ENCODE data around the gene KDM2B.
"Not testable (repeated sequence)": the region's sequence is repeated elsewhere in the genome, so short reads cannot be mapped to it uniquely, and the experiment has no call there.

Gene KDM2B

DNA sequence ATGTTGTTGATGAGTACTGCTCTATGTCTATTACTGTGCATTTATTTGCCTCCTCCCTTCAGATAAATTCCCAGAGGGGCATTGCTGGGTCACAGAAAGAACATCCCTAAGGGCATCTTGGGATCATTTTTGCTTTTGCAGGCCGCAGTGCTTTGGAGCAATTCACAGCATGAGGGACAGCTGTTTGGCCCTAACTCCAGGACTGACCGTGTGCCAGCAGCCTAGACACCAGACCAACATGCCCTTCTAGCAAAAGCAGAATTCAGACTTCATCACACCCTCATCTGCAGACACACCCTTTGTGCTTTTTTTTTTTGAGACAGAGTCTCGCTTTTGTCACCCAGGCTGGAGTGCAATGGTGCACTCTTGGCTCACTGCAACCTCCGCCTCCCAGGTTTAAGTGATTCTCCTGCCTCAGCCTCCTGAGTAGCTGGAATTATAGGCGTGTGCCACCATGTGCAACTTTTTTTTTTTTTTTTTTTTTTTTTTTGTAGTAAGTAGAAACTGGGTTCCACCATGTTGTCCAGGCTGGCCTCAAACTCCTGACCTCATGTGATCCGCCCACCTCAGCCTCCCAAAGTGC, 149.9 kb downstream of the KDM2B start:
- no peak for DNase-seq (ENCODE audit: low spot score)

DNA sequence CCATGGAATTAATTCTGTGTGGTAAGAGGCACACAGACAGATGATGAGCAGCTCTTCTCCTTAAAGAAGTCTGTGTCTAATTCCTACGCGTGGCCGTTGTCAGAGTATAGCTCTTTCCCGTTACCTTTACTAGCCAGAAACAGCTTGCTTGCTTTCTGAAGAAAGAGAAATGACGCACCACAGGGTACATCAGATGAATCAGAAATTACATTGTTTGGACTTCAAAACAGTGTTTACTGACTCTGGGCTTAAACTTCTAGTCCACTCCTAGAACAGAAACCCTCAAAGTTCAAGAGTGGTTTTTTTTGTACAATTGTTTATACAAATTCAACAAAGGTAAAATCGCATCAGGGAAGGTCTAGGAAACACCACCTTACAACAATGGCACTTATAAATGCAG, 151.9 kb downstream of the KDM2B start:
- no peak for DNase-seq (ENCODE audit: low spot score)

DNA sequence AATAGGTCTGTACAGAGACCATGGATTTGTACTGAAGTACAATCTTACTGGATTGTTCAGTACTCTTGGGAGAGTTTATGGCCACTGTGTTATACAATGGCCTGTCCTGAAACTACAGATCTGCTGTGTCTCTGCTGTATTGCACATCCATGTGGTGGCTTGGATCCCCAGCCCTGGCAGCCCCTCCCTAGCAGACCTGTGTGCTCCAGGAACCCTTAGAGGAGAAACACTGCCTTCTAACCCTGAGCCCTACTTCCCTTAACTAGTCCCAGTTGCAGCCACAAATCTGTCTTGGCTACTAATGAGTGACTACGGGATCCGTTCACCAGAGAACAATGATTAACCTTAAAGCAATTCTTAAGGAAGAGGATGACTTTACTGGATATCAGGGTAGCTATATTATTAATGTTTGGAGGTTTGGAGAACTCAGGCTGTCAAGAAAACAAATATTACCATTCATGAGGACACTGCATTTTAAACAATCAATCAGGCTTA, 153.2 kb downstream of the KDM2B start:
- DNase-seq (ENCODE audit: low spot score): no peak

DNA sequence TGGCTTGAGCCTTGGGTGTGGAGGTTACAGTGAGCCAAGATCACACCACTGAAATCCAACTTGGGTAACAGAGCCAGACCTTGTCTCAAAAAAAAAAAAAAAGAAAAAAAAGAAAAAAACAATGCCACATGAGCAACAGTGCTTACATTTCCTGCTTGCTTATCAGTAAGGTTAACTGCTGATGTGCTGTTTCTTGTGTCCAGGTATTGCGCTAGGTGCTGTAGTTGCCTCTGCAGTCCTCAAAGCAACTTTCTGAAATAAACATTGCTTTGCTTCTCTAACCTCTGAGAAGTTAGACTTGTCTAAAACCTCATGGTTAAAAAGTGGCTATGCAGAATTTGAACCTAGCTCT, 156.2 kb downstream of the KDM2B start:
- no peak for DNase-seq (ENCODE audit: low spot score)

DNA sequence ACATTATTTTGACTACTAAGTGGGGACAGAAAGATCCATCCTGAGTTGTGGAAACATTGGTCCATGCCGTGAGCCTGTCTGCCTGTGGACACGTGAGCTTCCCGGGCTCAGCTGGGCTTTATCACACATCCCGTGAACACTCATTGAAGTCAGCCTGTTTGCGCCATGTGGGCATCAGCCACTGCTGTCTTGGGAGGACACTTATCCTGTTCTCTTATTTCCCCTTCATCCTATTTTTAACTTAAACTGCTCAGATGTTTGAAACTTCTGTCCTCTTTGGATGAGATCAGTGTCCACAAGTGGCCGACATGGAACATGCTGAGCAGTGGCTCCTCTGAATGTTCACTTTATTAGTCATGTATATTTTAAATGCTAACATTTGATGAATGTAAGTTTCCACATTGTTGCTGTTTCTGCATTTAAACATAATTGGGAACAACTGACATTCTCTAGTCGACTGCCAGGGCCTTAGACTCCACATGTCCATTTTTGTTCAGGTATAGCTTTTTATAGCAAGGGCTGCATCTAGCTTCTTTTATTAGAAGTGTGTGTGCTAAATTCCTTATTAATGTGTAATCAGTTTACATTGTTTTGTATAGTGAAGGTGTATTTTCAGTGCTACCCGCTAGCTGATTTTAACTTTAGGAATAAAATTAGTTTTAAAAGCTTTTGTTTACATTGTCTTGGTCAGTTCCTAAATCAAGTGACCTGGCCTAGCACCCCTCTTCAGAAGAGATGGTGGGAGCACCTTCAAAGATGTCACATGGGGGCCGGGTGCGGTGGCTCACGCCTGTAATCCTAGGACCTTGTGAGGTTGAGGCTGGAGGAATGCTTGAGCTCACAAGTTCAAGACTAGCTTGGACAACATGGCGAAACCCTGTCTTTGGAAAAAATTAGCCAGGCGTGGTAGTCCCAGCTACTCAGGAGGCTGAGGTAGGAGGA, 156.9 kb downstream of the KDM2B start:
- DNase-seq (ENCODE audit: low spot score): no peak

DNA sequence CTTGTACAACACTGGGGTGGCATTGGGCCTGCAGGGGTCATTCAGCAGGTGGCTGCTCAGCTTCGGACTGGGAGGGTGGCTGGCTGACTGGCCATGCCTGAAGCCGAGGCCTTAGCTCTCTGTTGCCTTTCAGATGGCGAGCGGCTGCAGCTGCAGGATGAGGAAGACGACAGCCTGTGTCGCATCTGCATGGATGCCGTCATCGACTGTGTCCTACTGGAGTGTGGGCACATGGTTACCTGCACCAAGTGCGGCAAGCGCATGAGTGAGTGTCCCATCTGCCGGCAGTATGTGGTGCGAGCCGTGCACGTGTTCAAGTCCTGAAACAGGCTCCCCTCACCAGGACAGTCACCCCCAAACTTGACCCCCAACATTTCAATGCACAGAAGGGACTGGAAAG, 157.6 kb downstream of the KDM2B start:
- no peak for DNase-seq (ENCODE audit: low spot score)

DNA sequence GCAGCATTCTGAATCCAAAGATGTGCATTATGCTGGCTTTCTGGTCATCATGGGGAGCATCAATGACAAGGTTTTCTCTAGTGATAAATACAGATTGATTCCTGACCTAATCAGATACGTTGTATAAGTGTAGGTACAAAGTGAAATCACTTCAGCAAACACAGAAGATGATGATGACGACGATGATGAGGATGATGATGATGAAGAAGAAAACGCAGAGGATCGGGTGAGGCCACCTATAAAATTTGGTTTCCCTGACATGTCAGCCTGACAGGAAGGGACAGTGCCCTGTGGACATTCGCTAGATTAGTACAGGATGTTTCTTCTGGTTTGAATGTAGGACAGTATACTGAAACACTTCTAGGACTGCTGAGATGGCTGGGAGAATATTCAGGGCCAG, 160.7 kb downstream of the KDM2B start:
- DNase-seq (ENCODE audit: low spot score): no peak

DNA sequence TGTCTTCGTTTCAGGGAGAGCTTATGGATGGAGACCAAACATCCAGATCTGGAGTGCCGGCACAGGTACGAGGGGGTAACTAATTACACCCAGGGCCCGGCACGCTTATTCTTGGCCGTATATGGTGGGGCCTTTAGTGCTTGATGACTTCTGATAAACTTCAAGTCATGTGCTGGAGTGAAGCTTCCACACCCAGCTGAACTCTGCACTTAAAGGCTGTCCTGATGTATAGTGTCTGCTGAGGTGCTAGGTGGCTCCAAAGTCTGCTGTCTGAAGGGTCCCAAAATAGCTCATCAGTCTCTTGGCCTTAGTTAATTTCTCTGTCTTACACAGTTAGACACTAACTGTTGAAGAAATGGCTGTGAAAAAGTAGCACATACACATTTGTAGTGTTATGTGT, 163.0 kb downstream of the KDM2B start:
- DNase-seq (ENCODE audit: low spot score): no peak

DNA sequence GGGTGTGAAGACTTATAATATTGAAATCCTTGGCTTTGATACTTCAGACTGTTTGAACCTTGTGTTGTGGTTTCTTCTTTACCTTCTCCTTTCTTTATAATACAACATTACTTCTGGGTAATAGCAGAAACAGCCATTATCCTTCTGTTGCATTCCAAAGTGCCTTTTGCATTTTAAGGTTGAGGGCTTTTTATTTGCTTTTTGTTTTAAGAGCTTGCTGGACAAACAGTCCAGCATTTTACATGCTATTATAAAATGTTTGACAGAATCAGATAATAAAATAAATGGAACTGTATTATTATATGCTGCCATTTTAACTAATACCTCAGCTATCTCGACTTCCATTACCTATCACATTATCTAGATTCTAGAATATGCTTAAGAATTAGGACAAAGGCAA, 166.9 kb downstream of the KDM2B start:
- no peak for DNase-seq (ENCODE audit: low spot score)

DNA sequence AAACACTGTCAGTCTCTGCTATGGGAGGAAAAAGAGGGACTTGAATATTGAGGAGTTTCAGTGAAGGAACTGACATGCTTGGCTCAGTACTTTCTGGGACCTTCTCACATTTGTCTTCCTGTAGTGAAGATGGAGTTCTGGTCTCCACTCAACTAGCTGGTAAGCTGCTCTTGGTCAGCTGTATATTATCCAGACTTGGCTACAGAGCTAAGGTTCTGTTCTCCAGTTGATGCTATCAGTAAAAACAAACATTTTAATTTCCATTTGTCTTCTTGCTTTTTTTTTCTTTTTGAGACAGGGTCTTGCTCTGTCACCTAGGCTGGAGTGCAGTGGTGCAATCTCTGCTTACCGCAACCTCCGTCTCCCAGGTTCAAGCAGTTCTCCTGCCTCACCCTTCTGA, 175.6 kb downstream of the KDM2B start:
- no peak for DNase-seq (ENCODE audit: low spot score)

DNA sequence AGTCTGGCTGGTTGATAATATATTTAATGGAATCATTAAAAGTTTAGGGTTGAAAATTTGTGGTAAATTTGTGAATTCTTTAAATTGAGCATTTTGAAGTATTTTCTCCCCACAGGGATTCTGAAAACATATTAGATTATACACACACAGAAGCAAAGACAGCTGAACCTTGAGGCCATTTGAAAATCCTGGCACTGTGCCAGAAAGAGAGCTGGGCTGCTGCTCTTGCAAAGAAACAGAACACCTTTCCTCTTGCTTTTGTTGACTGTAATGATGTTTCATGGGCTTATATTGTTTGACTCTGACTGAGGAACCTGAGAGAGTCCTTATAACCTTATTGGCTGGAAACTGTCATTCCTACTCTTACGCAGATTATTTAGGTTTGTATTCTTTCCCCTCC, 176.1 kb downstream of the KDM2B start:
- no peak for DNase-seq (ENCODE audit: low spot score)

DNA sequence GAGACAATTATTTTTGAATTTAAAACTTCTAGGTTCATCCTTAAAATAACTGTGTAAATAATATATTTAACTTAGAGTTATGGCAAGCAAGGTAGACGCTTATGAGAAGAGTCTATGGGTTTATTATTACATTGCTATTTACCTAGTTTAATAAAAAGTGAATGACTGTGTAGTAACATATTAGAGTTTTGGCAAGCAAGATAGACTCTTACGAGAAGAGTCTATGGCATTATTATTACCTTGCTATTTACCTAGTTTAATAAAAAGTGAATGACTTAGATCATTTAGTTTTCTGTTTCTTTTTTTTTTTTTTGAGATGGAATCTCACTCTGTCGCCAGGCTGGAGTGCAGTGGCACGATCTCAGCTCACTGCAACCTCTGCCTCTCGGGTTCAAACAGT, 177.1 kb downstream of the KDM2B start:
- no peak for DNase-seq (ENCODE audit: low spot score)

DNA sequence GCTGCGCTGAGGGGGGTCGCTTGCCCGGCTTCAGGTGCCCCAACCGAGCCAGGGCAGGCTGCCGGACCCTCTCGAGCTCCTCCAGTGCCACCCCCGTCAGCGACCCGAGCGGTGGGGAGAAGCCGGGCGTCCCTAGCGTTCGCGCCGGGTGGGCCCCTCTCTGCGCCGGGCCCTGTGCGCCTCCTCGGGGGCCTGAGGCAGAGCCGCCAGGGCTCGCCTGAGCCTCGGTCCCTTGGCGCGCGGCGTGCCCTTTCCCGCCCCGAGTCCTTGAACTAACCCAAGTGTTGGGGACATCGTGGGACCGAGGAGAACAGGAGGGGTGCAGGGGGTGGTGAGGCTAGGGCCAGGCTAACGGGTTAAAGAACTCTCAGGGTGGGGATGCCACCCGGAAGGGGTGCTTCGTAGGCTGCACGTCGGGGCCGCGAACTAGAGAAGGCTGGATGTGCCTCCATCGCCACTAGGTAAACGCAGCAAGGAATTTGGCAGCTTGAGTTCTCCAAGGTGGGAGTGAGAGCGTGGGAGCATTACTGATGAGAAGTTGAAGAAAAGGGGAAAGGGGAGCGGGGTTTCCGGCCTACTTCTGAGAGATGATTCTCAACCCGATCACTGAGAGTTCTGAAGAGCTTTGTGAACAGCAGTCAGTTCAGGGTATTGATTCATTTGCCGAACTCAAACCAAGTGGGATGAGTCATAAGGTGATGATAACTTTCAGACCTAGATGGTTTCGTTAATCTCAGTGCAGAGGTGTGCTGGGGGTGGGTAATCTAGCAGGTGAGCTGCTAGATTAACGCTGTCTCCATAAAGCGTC, 180.3 kb downstream of the KDM2B start:
- DNase-seq (ENCODE audit: low spot score): peak; percentile 79

DNA sequence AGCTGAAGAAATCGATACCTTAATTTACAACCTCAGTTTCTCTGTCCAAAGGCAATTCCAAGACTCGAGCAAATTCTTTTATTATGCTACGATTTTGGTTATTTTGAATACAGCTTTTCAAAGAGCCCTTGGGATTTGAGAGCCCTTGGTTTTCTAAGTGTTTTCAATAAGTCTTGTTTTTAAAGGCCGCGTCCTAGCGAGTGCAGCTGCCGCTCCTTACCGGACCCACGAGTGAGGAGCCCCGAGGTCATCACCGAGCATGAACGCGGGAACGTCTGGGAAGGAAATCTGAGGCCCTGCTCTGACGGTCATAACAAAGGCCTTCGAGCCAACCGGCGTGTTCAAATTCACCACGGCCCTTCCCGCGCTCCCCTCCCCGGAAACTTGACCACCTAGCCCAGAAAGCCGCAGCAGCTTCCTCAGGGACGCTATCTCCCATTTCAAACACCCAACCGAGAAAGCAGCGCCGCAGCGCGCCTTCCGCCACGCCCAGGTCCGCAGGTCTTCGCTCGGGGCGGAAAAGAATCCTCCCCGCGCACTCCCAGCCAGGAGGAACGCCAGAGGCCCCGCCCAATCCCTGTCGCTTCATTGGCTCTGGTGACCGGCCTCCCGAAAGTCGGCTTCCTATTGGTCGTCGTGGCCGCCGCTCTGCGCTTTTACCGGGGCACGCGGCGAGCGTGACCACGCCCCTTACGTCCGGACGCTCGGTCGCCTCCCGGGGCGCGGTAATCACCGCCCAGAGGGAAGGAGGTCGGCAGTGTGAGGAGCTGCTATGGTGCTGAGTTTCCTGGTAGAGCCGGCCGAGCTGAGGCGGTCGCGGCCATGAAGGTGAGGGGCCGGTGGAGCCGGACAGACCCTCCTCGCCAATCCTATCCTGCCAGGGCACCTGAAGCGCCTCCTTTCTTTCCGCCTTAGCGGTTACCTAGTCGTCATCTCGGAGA, 181.2 kb downstream of the KDM2B start, which contains the start of gene RNF34:
Gene RNF34 (plus strand): TSS at position 728 of the 941 bp plus-strand sequence. CDS start 95 bp downstream, at position 823.
- DNase-seq (ENCODE audit: low spot score): peak; percentile 98

DNA sequence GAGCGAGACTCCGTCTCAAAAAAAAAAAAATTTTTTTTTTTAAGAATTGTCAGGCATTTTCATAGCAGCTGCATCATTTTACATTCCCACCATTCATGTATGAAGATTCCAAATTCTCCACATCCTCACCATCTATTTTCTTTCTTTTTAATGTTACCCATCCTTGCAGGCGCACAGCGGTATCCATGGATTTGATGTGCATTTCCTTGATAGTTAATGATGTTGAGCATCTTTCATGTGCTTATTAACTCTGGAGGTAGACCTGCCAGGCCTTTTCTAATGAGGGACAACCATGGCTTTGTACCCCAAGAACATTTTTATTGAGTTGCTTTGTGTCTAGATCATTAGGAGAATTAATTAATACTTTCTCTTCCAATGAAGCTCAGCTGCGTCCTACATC, 182.5 kb downstream of the KDM2B start:
- no peak for DNase-seq (ENCODE audit: low spot score)

DNA sequence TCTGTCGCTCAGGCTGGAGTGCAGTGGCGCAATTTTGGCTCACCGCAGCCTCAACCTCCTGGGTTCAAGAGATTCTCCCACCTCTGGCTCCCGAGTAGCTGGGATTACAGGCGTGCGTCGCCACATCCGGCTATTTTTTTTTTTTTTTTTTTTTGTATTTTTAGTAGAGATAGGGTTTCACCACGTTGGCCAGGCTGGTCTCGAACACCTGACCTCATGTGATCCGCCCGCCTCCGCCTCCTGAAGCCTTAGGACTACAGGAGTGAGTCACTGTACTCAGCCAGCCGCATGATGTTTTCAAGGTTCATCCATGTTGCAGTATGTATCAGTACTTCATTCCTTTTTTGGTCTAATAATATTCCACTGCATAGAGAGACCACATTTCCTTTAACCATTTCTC, 183.3 kb downstream of the KDM2B start:
- no peak for DNase-seq (ENCODE audit: low spot score)

DNA sequence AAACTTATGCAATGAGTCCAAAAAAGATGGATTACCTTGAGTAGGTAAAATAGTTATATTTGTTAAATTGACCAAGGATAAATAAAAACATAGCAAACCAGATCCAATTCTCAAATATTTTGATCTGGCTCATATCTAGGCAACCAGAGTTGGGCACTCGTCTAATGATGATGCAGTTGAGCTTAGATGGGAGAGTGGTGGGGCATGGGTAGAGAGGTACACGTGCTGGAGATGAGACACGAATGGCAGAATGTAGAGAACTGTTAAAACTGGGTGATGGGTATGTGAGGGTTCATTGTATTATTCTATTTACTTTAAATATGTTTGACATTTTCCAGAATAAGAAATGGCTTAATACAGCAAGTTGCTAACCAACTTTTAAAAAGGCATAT, 188.5 kb downstream of the KDM2B start:
- no peak for DNase-seq (ENCODE audit: low spot score)

DNA sequence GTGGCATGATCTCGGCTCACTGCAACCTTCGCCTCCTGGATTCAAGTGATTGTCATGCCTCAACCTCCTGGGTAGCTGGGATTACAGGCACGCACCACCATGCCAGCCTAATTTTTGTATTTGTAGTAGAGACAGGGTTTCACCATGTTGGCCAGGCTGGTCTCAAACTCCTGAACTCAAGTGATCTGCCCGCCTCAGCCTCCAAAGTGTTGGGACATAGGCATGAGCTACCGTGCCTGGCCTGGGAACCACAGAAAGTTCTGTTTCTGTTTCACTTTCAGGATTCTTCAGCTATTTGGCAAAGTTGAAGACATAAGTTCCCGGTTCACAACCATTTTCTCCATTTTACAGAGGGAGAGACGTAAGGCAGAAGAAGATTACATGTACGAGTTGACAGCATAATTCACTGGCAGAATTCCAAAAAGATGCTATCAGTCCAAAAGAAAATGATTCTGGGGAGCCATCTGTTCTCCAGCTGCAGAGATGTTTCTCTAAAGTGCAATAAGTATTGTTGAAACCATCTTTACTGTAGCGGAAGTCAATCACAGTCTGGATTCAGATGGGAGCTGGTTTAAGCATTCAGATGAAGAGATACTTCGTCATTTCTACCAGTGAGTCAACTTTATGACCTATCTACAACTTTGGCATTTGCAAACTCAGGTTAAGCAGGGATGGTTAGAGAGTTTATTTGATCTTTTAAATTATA, 189.1 kb downstream of the KDM2B start:
- DNase-seq (ENCODE audit: low spot score): peak; percentile 13

DNA sequence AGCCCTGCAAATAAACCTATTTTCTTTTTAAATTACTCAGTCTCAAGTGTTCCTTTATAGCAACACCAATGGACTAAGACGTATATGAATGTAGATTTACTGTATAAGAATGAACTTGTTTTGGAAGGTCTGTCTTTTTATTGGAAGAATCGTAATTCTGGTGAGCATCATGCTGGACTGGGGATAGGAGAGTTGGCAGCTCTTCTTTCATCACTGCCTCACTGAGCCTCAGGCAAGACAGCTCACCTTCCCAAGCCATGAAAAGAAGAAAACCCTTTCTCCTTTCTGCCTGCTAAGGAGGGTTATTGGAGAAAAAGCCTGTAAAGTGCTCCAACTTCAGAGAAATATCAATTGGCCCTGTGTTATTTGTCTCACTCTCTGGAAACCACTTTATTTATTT, 190.0 kb downstream of the KDM2B start:
- no peak for DNase-seq (ENCODE audit: low spot score)

DNA sequence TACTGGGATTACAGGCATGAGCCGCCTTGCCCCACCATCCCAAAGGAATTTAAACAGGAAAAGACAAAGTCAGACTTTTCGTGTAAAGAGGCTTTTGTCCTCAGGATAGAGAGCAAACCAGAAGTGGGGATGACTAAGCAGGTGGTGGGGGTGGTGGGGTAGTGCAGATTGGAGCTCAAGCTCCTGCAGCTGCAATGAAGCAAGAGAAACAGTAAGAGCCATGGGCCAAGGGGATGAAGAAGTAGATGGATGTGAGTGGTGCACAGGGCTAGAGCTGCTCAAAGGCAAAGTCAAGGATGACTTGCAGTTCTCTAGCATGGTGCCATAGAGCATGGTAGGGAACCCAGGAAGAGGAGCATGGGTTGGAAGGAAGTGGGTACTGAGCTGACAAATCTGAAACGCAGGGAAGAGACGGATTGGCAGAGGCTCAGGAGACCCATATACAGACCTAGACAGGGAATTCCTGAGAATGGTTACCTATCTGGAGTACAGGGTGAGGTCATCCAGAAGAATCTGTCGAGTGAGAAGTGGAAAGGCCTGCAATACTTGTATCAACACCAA, 192.3 kb downstream of the KDM2B start:
- no peak for DNase-seq (ENCODE audit: low spot score)

DNA sequence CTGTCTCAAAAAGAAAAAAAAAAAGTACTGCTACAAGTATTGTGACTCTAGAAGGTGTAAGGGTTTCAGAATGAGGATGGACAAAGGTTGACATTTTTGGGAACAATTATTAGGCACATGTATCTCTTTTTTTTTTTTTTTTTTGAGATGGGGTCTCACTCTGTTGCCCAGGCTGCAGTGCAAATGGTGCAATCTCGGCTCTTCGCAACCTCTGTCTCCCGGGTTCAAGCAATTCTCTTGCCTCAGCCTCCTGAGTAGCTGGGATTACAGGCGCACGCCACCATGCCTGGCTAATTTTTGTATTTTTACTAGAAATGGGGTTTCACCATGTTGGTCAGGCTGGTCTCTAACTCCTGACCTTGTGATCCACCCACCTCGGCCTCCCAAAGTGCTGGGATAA, 195.9 kb downstream of the KDM2B start:
- DNase-seq (ENCODE audit: low spot score): not testable (repeated sequence)
